Neural progenitor cell (in vitro differentiated cells): Measurements from ENCODE around the gene PLK5. TPM values are rescaled to one million over a fixed set of nuclear protein-coding genes. Genes with fewer than 3 reads are reported as not detected.
"Not testable (repeated sequence)": the region's sequence is repeated elsewhere in the genome, so short reads cannot be mapped to it uniquely, and the experiment has no call there.

ENCODE experiments used
- DNase-seq: peaks from one replicate; pipeline ENCODE4 v3.0.0-alpha.2; 2016; ENCODE audit warnings: low spot score
- H2AFZ ChIP-seq: fragments of 200-600 bp; sonication (generic); replicated peaks from 2 replicates; pipeline ENCODE4 v1.6.1; 2016; ENCODE audit warnings: antibody characterized with exemption
- H3F3A ChIP-seq: fragments of 200-600 bp; sonication (generic); 2 replicates; pipeline ENCODE4 v1.6.1; 2016; ENCODE audit warnings: antibody characterized with exemption, low read depth
- H3K27ac ChIP-seq: fragments of 200-600 bp; sonication (generic); 2 replicates; pipeline ENCODE4 v1.5.1; 2016; ENCODE audit warnings: mild to moderate bottlenecking
- H3K27me3 ChIP-seq: fragments of 200-600 bp; sonication (generic); 2 replicates; pipeline ENCODE4 v1.6.1; 2016; ENCODE audit warnings: mild to moderate bottlenecking, moderate library complexity
- H3K36me3 ChIP-seq: fragments of 200-600 bp; sonication (generic); 2 replicates; pipeline ENCODE4 v1.5.1; 2016
- H3K4me1 ChIP-seq: fragments of 200-600 bp; sonication (generic); 2 replicates; pipeline ENCODE4 v1.6.1; 2016; ENCODE audit warnings: mixed run types
- H3K4me2 ChIP-seq: fragments of 200-600 bp; sonication (generic); 2 replicates; pipeline ENCODE4 v1.6.1; 2016
- H3K4me3 ChIP-seq: fragments of 200-600 bp; sonication (generic); 2 replicates; pipeline ENCODE4 v1.5.1; 2016
- H3K79me2 ChIP-seq: fragments of 200-600 bp; sonication (generic); 2 replicates; pipeline ENCODE4 v1.6.1; 2016; ENCODE audit warnings: low read depth
- H3K9ac ChIP-seq: fragments of 200-600 bp; sonication (generic); 2 replicates; pipeline ENCODE4 v1.6.1; 2016
- H3K9me3 ChIP-seq: fragments of 200-600 bp; sonication (generic); 2 replicates; pipeline ENCODE4 v1.5.1; 2016; ENCODE audit warnings: low read depth
- H4K20me1 ChIP-seq: fragments of 200-600 bp; sonication (generic); 2 replicates; pipeline ENCODE4 v1.6.1; 2016; ENCODE audit warnings: low read depth
- H3K27ac Mint-ChIP-seq: 3 replicates; pipeline ENCODE4 v1.8.0; 2021; ENCODE audit warnings: mixed read lengths
- H3K27me3 Mint-ChIP-seq: 2 replicates; pipeline ENCODE4 v1.8.0; 2022; ENCODE audit warnings: low read depth, mild to moderate bottlenecking, inconsistent platforms, moderate library complexity, mixed read lengths; ENCODE audit not compliant: insufficient read depth
- H3K36me3 Mint-ChIP-seq: 3 replicates; pipeline ENCODE4 v1.8.0; 2021; ENCODE audit warnings: mixed read lengths
- H3K4me1 Mint-ChIP-seq: 3 replicates; pipeline ENCODE4 v1.8.0; 2021; ENCODE audit warnings: mixed read lengths
- H3K4me3 Mint-ChIP-seq: 3 replicates; pipeline ENCODE4 v1.8.0; 2021; ENCODE audit warnings: mild to moderate bottlenecking, moderate library complexity, mixed read lengths
- H3K9me3 Mint-ChIP-seq: 3 replicates; pipeline ENCODE4 v1.8.0; 2020; ENCODE audit warnings: mixed read lengths
- EZH2 ChIP-seq: fragments of 200-600 bp; sonication (generic); IDR thresholded peaks from 2 replicates; pipeline ENCODE4 v1.6.1; 2017; ENCODE audit warnings: antibody characterized with exemption, mild to moderate bottlenecking, moderate library complexity
- EZH2phosphoT487 ChIP-seq: fragments of 200-600 bp; sonication (generic); IDR thresholded peaks from 2 replicates; pipeline ENCODE4 v1.6.1; 2017; ENCODE audit warnings: antibody characterized with exemption
- total RNA-seq: library from RNA; depleted of rRNA; stranded (reverse); fragments of >200 nt; gene quantifications from 2 replicates; pipeline ENCODE4 v1.2.3, GENCODE V29; 2015; ENCODE audit warnings: low replicate concordance
- TF ChIP-seq, protein P1 (sequence below): fragments of 200-600 bp; sonication (generic); IDR thresholded peaks from 2 replicates; pipeline ENCODE4 v1.5.1; 2017; ENCODE audit warnings: antibody characterized with exemption, mild to moderate bottlenecking

Gene PLK5
- total RNA-seq, 1 donor from 2014 or later = not detected

DNA sequence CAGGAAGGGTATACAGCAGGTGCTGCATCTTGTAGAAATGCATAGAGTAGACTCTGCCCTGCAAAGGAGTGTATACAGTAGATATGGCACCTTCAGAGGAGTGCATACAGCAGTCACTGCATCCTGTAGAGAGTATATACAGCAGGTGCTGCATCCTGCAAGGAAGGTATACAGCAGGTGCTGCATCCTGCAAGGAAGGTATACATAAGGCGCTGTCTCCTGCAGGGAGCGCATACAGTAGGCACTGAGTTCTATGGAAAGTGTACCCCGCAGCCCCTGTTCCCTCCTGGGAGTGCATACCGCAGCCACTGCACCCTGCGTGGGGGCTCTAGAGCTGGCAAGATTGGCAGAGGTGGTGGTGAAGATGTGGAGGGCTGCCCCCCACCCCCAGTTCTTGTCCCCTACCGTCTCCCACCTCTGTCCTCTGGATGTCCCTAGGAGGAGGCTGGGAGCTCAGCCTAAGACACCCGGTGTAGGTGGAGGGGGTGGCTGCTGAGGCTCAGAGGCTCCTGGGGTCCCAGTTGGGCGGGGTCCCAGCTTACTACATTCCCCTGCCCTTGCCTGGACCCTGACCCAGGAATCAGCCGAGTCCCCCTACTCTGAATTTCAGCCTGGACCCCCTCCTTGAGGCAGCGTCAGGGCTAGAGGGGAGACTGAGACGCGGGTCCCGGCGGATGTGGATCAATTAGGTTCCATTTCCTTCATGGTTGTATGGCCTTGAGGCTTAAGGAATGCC, 8.7 kb upstream of the PLK5 start:
- Mint-ChIP-seq H3K27me3 (peaks cover 30% of the 10 kb centered on the region), H3K9me3 (no peaks in the 10 kb centered on the region), H3K27ac (no peak overlapping the region), H3K4me1 (peaks cover under 1% of the 10 kb centered on the region), H3K4me3 (no peak overlapping the region), H3K36me3 (no peaks in the 10 kb centered on the region)
- Histone ChIP-seq H3K36me3 (no peaks in the 10 kb centered on the region), H3K27me3 (peaks cover 94% of the 10 kb centered on the region), H3K9ac (no peak overlapping the region), H2AFZ (no peak overlapping the region), H3K9me3 (no peaks in the 10 kb centered on the region), H3F3A (peaks cover 16% of the 10 kb centered on the region), H3K27ac (no peak overlapping the region), H3K4me2 (no peak overlapping the region), H3K4me3 (no peak overlapping the region), H4K20me1 (peaks cover 3% of the 10 kb centered on the region), H3K79me2 (no peaks in the 10 kb centered on the region), H3K4me1 (peaks cover 7% of the 10 kb centered on the region)
- TF ChIP-seq EZH2 (no peak), EZH2phosphoT487 (no peak)
- TF ChIP-seq, protein P1, sequence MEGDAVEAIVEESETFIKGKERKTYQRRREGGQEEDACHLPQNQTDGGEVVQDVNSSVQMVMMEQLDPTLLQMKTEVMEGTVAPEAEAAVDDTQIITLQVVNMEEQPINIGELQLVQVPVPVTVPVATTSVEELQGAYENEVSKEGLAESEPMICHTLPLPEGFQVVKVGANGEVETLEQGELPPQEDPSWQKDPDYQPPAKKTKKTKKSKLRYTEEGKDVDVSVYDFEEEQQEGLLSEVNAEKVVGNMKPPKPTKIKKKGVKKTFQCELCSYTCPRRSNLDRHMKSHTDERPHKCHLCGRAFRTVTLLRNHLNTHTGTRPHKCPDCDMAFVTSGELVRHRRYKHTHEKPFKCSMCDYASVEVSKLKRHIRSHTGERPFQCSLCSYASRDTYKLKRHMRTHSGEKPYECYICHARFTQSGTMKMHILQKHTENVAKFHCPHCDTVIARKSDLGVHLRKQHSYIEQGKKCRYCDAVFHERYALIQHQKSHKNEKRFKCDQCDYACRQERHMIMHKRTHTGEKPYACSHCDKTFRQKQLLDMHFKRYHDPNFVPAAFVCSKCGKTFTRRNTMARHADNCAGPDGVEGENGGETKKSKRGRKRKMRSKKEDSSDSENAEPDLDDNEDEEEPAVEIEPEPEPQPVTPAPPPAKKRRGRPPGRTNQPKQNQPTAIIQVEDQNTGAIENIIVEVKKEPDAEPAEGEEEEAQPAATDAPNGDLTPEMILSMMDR = no peak
- no peak for DNase-seq

DNA sequence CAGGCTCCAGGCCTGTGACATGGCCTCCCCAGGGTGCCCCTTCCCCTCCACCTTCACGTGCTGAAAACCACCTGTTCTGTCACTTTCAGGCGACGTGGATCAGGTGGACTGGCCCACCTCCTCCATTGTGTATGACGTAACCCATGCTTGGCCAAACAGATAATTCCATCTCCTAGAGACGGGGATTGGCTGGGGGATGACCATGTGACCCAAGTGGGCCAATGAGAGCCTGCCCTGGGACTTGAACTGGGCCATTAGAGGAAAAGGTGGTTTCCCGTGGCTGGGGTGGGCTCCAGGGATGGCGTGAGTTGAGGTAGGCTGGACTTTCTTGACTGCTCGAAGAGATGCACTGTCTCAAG, 7.5 kb upstream of the PLK5 start:
- no peaks in the 10 kb centered on the region for H3K4me1 ChIP-seq
- H3K9me3 Mint-ChIP-seq = no peaks in the 10 kb centered on the region
- H3K4me2 ChIP-seq = no peak overlapping the region
- no peaks in the 10 kb centered on the region for H3K9me3 ChIP-seq
- H3K27ac ChIP-seq = no peak overlapping the region
- H3F3A ChIP-seq = peaks cover 10% of the 10 kb centered on the region
- H3K27me3 ChIP-seq = peaks cover 92% of the 10 kb centered on the region
- TF ChIP-seq EZH2phosphoT487 (no peak), EZH2 (no peak)
- TF ChIP-seq, protein P1 = no peak
- no peaks in the 10 kb centered on the region for H3K36me3 ChIP-seq
- H3K9ac ChIP-seq = no peak overlapping the region
- H4K20me1 ChIP-seq = peaks cover 3% of the 10 kb centered on the region
- no peak overlapping the region for H3K4me3 Mint-ChIP-seq
- H3K4me1 Mint-ChIP-seq = no peaks in the 10 kb centered on the region
- no peaks in the 10 kb centered on the region for H3K36me3 Mint-ChIP-seq
- H2AFZ ChIP-seq = no peak overlapping the region
- no peak for DNase-seq
- H3K27me3 Mint-ChIP-seq = peaks cover 25% of the 10 kb centered on the region
- no peak overlapping the region for H3K4me3 ChIP-seq
- H3K79me2 ChIP-seq = no peaks in the 10 kb centered on the region
- H3K27ac Mint-ChIP-seq = no peak overlapping the region

DNA sequence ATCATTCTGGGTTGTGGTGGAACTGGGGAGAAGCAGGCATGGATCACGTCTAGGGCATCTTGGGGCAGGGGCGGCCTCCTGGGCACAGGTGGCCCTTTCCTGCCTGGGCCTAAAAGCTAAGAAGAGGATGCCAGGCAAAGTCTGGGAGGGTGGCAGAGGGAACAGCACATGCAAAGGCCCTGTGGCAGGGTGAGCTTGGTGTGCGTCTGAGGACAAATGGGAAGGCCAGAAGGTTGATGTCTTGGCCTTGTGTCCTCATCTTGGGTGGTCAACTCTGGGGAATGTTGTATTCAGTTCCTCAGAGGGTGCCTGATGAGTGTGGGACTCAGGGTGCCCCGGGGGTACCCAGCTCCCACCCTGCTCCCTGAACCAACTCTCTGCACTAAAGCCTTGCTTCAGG, 5.4 kb upstream of the PLK5 start:
- Histone ChIP-seq H2AFZ (no peak overlapping the region), H3K4me1 (no peaks in the 10 kb centered on the region), H3K4me3 (no peak overlapping the region), H3F3A (peaks cover 17% of the 10 kb centered on the region), H3K4me2 (no peak overlapping the region), H4K20me1 (peaks cover 8% of the 10 kb centered on the region), H3K27ac (no peak overlapping the region), H3K9me3 (no peaks in the 10 kb centered on the region), H3K9ac (no peak overlapping the region), H3K27me3 (peaks cover 92% of the 10 kb centered on the region), H3K36me3 (no peaks in the 10 kb centered on the region), H3K79me2 (no peaks in the 10 kb centered on the region)
- DNase-seq = no peak
- Mint-ChIP-seq H3K27me3 (peaks cover 28% of the 10 kb centered on the region), H3K4me1 (peaks cover 3% of the 10 kb centered on the region), H3K36me3 (no peaks in the 10 kb centered on the region), H3K9me3 (no peaks in the 10 kb centered on the region), H3K27ac (no peak overlapping the region), H3K4me3 (no peak overlapping the region)
- TF ChIP-seq EZH2phosphoT487 (no peak), EZH2 (no peak)
- TF ChIP-seq, protein P1 = no peak

DNA sequence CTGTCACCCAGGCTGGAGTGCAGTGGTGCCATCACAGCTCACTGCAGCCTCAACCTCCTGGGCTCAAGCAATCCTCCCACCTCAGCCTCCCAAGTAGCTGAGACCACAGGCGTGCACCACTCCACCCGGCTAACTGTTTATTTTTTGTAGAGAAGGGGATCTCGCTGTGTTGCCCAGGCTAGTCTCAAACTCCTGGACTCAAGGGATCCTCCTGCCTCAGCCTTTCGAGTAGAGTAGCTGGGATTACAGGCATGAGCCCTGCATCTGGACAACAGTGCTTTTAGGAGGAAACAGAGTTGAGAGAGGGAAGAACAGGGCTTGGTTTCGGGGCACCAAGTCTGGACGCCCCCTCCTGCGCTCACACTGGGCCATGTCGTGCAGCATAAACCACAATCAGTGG, 4.1 kb upstream of the PLK5 start:
- not testable (repeated sequence) for H3K4me1 ChIP-seq, H3K4me3 Mint-ChIP-seq, H3K36me3 ChIP-seq, H3K9ac ChIP-seq, H3K36me3 Mint-ChIP-seq, H2AFZ ChIP-seq, H3K4me1 Mint-ChIP-seq, DNase-seq, H3K9me3 ChIP-seq, H3K27ac ChIP-seq, H3K4me3 ChIP-seq, H3K79me2 ChIP-seq, H3K27ac Mint-ChIP-seq, H3K9me3 Mint-ChIP-seq, H3K4me2 ChIP-seq
- peaks cover 21% of the 10 kb centered on the region for H3F3A ChIP-seq
- H3K27me3 Mint-ChIP-seq = peaks cover 27% of the 10 kb centered on the region
- peaks cover 11% of the 10 kb centered on the region for H4K20me1 ChIP-seq
- peaks cover 92% of the 10 kb centered on the region for H3K27me3 ChIP-seq
